Skeletal muscle satellite cell (primary cell): ENCODE results near the gene MSLN.

Experiments used
- H3K27me3 ChIP-seq: 2 replicates; pipeline ENCODE4 v1.7.0; 2013; ENCODE audit warnings: low read length; ENCODE audit not compliant: control insufficient read depth, insufficient read depth
- H3K36me3 ChIP-seq: 2 replicates; pipeline ENCODE4 v1.7.0; 2013; ENCODE audit warnings: mild to moderate bottlenecking, control low read depth, low read length; ENCODE audit not compliant: insufficient read depth
- H3K4me1 ChIP-seq: 2 replicates; pipeline ENCODE4 v1.7.0; 2013; ENCODE audit warnings: low read length; ENCODE audit not compliant: control insufficient read depth, insufficient read depth
- H3K4me2 ChIP-seq: 2 replicates; pipeline ENCODE4 v1.7.0; 2013; ENCODE audit warnings: mild to moderate bottlenecking, low read length
- H3K4me3 ChIP-seq: 2 replicates; pipeline ENCODE4 v1.7.0; 2013; ENCODE audit warnings: low read length
- H3K9ac ChIP-seq: 2 replicates; pipeline ENCODE4 v1.7.0; 2013; ENCODE audit warnings: mild to moderate bottlenecking, low read depth, low read length, moderate library complexity
- H3K9me3 ChIP-seq: replicated peaks from 2 replicates; pipeline ENCODE4 v1.7.0; 2013; ENCODE audit warnings: mild to moderate bottlenecking, control low read depth, low read length

The MSLN gene

GRCh38 chr16:725463-726187 is 34.9 kb upstream of the MSLN start:
- H3K9me3 ChIP-seq = no peaks in the 10 kb centered on the region
- H3K4me3 ChIP-seq = no peak overlapping the region
- no peaks in the 10 kb centered on the region for H3K27me3 ChIP-seq
- peaks cover 5% of the 10 kb centered on the region for H3K36me3 ChIP-seq
- peaks cover 24% of the 10 kb centered on the region for H3K4me1 ChIP-seq
- H3K9ac ChIP-seq = no peak overlapping the region
- no peak overlapping the region for H3K4me2 ChIP-seq

- no peak overlapping the region for H3K9ac ChIP-seq
- H3K4me2 ChIP-seq = peak overlapping the region; percentile 93
- H3K4me3 ChIP-seq = no peak overlapping the region
- H3K4me1 ChIP-seq = peaks cover 24% of the 10 kb centered on the region
- no peaks in the 10 kb centered on the region for H3K9me3 ChIP-seq
- H3K36me3 ChIP-seq = peaks cover 5% of the 10 kb centered on the region
- no peaks in the 10 kb centered on the region for H3K27me3 ChIP-seq
Measured at GRCh38 chr16:726188-726437, 34.4 kb upstream of the MSLN start.

- Histone ChIP-seq H3K9ac (peak within 1 kb of the TSS; percentile 67), H3K9me3 (no peaks in the 10 kb centered on the region), H3K4me1 (peaks cover 19% of the 10 kb centered on the region), H3K27me3 (no peaks in the 10 kb centered on the region), H3K4me2 (peak within 1 kb of the TSS; percentile 93), H3K36me3 (peaks cover 5% of the 10 kb centered on the region), H3K4me3 (peak within 1 kb of the TSS; percentile 75)
Measured at GRCh38 chr16:726438-727290, 33.9 kb upstream of the MSLN start, which contains the start of the genes CCDC78 and HAGHL. CCDC78 (minus strand) TSS chr16:726443; CDS start chr16:726367, 76 bp downstream. HAGHL (plus strand) TSS chr16:727106; CDS start chr16:727510, 404 bp downstream.

GRCh38 chr16:727291-727977 is 33.1 kb upstream of the MSLN start:
- Histone ChIP-seq H3K9me3 (no peaks in the 10 kb centered on the region), H3K4me3 (peak overlapping the region; percentile 75), H3K9ac (peak overlapping the region; percentile 67), H3K36me3 (peaks cover 5% of the 10 kb centered on the region), H3K27me3 (no peaks in the 10 kb centered on the region), H3K4me2 (peak overlapping the region; percentile 93), H3K4me1 (peaks cover 14% of the 10 kb centered on the region)

- Histone ChIP-seq H3K27me3 (no peaks in the 10 kb centered on the region), H3K36me3 (peaks cover 9% of the 10 kb centered on the region), H3K4me3 (peak overlapping the region; percentile 75), H3K4me1 (peaks cover 14% of the 10 kb centered on the region), H3K4me2 (peak overlapping the region; percentile 93), H3K9ac (no peak overlapping the region), H3K9me3 (no peaks in the 10 kb centered on the region)
Measured at GRCh38 chr16:728131-728889, 32.2 kb upstream of the MSLN start.

- Histone ChIP-seq H3K9me3 (no peaks in the 10 kb centered on the region), H3K36me3 (peaks cover 17% of the 10 kb centered on the region), H3K4me2 (peak overlapping the region; percentile 93), H3K27me3 (no peaks in the 10 kb centered on the region), H3K9ac (no peak overlapping the region), H3K4me1 (peaks cover 14% of the 10 kb centered on the region), H3K4me3 (peak overlapping the region; percentile 75)
Measured at GRCh38 chr16:728890-729744, 31.4 kb upstream of the MSLN start.

- H3K4me3 ChIP-seq = no peak overlapping the region
- no peaks in the 10 kb centered on the region for H3K9me3 ChIP-seq
- H3K27me3 ChIP-seq = no peaks in the 10 kb centered on the region
- H3K4me1 ChIP-seq = peaks cover 14% of the 10 kb centered on the region
- H3K9ac ChIP-seq = no peak overlapping the region
- H3K36me3 ChIP-seq = peaks cover 22% of the 10 kb centered on the region
- no peak overlapping the region for H3K4me2 ChIP-seq
Measured at GRCh38 chr16:729768-730665, 30.5 kb upstream of the MSLN start.

- no peaks in the 10 kb centered on the region for H3K27me3 ChIP-seq
- peaks cover 14% of the 10 kb centered on the region for H3K4me1 ChIP-seq
- no peak overlapping the region for H3K9ac ChIP-seq
- peaks cover 22% of the 10 kb centered on the region for H3K36me3 ChIP-seq
- H3K4me3 ChIP-seq = no peak overlapping the region
- H3K9me3 ChIP-seq = no peaks in the 10 kb centered on the region
- no peak overlapping the region for H3K4me2 ChIP-seq
Measured at GRCh38 chr16:730666-731509, 29.6 kb upstream of the MSLN start.

GRCh38 chr16:732332-732731 is 28.2 kb upstream of the MSLN start:
- no peak overlapping the region for H3K9ac ChIP-seq
- no peak overlapping the region for H3K4me3 ChIP-seq
- H3K36me3 ChIP-seq = peaks cover 30% of the 10 kb centered on the region
- H3K9me3 ChIP-seq = no peaks in the 10 kb centered on the region
- H3K4me2 ChIP-seq = no peak overlapping the region
- H3K4me1 ChIP-seq = peaks cover 8% of the 10 kb centered on the region
- H3K27me3 ChIP-seq = no peaks in the 10 kb centered on the region
